Activated naive CD4-positive, alpha-beta T cell treated with anti-CD3 and anti-CD28 coated beads, Interleukin-2, amount 50 U/mL, for 24 hours (primary cell): Measurements from ENCODE around the gene SMCHD1.
"Not testable (repeated sequence)": the region's sequence is repeated elsewhere in the genome, so short reads cannot be mapped to it uniquely, and the experiment has no call there.

Source experiments
- H3K27ac Mint-ChIP-seq: one replicate; pipeline ENCODE4 v1.8.0; 2021; ENCODE audit warnings: mild to moderate bottlenecking, mixed read lengths
- H3K27me3 Mint-ChIP-seq: one replicate; pipeline ENCODE4 v1.8.0; 2021; ENCODE audit warnings: mixed read lengths
- H3K36me3 Mint-ChIP-seq: one replicate; pipeline ENCODE4 v1.8.0; 2021; ENCODE audit warnings: mixed read lengths
- H3K4me1 Mint-ChIP-seq: one replicate; pipeline ENCODE4 v1.8.0; 2021; ENCODE audit warnings: mixed read lengths
- H3K4me3 Mint-ChIP-seq: one replicate; pipeline ENCODE4 v1.8.0; 2021; ENCODE audit warnings: mild to moderate bottlenecking, mixed read lengths
- H3K9me3 Mint-ChIP-seq: one replicate; pipeline ENCODE4 v1.8.0; 2021; ENCODE audit warnings: mixed read lengths

SMCHD1 gene

DNA sequence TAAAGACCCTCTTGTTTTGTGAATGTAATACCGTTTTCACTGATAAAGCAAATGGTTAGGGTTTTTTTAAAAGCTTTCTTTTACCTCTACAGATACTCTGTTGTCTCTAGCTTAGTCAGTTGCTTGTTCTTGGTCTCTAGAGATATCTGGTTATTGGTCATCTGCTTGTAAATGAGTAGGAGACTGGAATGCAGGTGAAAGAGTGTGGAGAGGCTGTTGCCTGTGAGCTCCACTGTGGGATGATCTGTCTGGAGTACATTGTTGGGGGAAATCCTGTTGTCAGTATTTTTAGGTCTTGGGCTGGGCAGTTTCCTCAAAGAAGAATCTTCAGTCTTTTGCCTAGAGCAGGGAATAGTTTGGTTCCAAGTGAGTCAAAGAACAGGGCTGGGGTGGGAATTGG is 67.7 kb downstream of the SMCHD1 start:
- Mint-ChIP-seq H3K36me3 (peaks cover 25% of the 10 kb centered on the region), H3K27me3 (no peaks in the 10 kb centered on the region), H3K4me3 (no peak overlapping the region), H3K9me3 (no peaks in the 10 kb centered on the region), H3K4me1 (peaks cover 52% of the 10 kb centered on the region), H3K27ac (peak overlapping the region; percentile 52)

DNA sequence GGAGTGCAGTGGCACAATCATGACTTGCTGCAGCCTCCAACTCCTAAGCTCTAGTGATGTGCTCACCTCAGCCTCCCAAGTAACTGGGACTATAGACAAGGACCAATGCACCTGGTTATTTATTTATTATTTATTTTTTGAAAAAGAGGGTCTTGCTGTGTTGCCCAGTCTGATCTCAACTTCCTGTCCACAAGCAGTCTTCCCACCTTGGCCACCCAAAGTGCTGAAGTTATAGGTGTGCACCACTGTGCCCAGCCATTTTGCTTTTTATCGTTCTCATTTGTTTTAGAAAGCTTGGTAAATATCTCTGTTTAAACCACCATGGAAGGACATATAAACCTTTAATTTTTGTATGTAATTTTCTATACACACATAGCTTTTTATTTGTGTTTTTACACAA is 74.2 kb downstream of the SMCHD1 start:
- Mint-ChIP-seq H3K27ac (no peak overlapping the region), H3K36me3 (peaks cover 33% of the 10 kb centered on the region), H3K4me3 (no peak overlapping the region), H3K4me1 (peaks cover 21% of the 10 kb centered on the region), H3K9me3 (no peaks in the 10 kb centered on the region), H3K27me3 (no peaks in the 10 kb centered on the region)

GRCh38 chr18:2736823-2737222 is 81.3 kb downstream of the SMCHD1 start:
- Mint-ChIP-seq H3K9me3 (no peaks in the 10 kb centered on the region), H3K4me3 (no peak overlapping the region), H3K27me3 (no peaks in the 10 kb centered on the region), H3K36me3 (peaks cover 64% of the 10 kb centered on the region), H3K4me1 (peaks cover 19% of the 10 kb centered on the region), H3K27ac (no peak overlapping the region)

DNA sequence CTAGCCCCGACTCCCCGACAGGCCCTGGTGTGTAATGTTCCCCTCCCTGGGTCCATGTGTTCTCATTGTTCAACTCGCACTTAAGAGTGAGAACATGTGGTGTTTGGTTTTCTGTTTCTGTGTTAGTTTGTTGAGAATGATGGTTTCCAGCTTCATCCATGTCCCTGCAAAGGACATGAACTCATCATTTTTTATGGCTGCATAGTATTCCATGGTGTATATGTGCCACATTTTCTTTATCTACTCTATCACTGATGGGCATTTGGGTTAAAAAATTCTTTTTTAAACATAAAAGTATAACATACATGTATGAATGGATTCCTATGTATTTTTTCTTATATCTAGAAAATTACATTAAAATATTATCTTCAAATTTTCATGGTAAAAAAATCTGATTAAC is 84.6 kb downstream of the SMCHD1 start:
- not testable (repeated sequence) for H3K27me3 Mint-ChIP-seq, H3K4me3 Mint-ChIP-seq, H3K9me3 Mint-ChIP-seq
- Mint-ChIP-seq H3K36me3 (peaks cover 60% of the 10 kb centered on the region), H3K4me1 (peaks cover 24% of the 10 kb centered on the region), H3K27ac (peak overlapping the region; percentile 66)

DNA sequence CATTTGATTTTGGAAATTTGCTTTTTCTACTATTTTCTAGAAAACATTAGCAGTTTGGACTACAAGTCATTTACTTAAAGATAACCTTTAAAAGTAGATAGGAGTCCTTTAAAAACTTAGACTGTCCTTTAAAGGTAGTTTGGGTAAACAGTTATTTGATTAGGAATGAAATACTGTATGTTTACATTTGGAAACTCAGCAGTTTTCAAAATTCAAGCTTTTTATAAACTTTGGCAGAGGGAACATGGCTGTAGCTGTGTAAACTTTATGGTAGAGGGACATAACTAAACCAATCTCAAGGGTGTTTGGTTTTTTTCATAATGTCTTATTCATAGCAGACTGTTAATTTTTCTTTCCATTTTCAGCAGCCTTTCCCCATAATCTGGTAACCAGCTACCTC is 90.7 kb downstream of the SMCHD1 start:
- peaks cover 36% of the 10 kb centered on the region for H3K36me3 Mint-ChIP-seq
- H3K4me1 Mint-ChIP-seq, result peaks cover 28% of the 10 kb centered on the region
- H3K4me3 Mint-ChIP-seq, result no peak overlapping the region
- H3K27me3 Mint-ChIP-seq, result no peaks in the 10 kb centered on the region
- peak overlapping the region; percentile 59 for H3K27ac Mint-ChIP-seq
- no peaks in the 10 kb centered on the region for H3K9me3 Mint-ChIP-seq

DNA sequence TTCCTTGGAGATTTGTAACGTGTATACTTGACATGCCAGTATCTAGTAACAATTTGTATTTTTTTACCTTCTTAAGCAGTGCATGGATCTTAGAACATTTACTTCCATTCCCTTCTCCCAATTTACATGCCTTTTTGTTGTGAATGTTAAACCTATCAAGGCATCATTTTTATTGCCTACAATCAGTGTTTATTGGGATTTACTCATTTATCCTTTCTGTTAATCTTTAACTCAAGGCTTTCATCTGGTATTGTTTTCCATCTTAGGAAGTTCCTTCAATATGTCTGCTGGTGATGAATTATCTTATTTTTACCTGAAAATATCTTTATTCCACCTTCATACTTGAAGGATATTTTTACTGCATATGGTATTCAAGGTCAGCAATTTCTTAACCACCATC is 102.8 kb downstream of the SMCHD1 start:
- H3K36me3 Mint-ChIP-seq, result peaks cover 6% of the 10 kb centered on the region
- H3K4me3 Mint-ChIP-seq, result no peak overlapping the region
- peak overlapping the region; percentile 88 for H3K27ac Mint-ChIP-seq
- H3K9me3 Mint-ChIP-seq, result no peaks in the 10 kb centered on the region
- H3K4me1 Mint-ChIP-seq, result peaks cover 35% of the 10 kb centered on the region
- no peaks in the 10 kb centered on the region for H3K27me3 Mint-ChIP-seq

GRCh38 chr18:2774669-2775068 is 119.1 kb downstream of the SMCHD1 start:
- no peaks in the 10 kb centered on the region for H3K9me3 Mint-ChIP-seq
- H3K4me3 Mint-ChIP-seq, result no peak overlapping the region
- H3K4me1 Mint-ChIP-seq, result peaks cover 7% of the 10 kb centered on the region
- no peaks in the 10 kb centered on the region for H3K27me3 Mint-ChIP-seq
- H3K36me3 Mint-ChIP-seq, result peaks cover 18% of the 10 kb centered on the region
- no peak overlapping the region for H3K27ac Mint-ChIP-seq

DNA sequence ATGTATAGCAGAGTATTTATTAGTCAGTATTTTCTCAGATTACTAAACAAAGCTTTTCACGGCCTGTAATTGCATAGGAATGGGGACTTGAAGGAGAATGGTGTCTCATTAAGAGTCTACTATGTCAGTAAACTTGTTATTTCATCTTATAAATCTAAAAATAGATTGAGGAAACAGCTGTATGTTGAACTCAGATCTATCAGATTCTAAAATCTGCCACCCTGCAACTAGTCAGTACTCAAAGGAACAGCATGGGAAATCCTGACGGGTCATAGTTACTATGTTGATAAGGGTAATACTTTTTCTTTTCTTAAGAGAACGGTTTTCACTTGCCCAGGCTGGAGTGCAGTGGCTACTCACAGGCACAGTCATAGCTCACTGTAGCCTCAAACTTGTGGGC is 121.1 kb downstream of the SMCHD1 start:
- peaks cover 5% of the 10 kb centered on the region for H3K4me1 Mint-ChIP-seq
- no peaks in the 10 kb centered on the region for H3K27me3 Mint-ChIP-seq
- H3K9me3 Mint-ChIP-seq, result no peaks in the 10 kb centered on the region
- H3K36me3 Mint-ChIP-seq, result peaks cover 12% of the 10 kb centered on the region
- no peak overlapping the region for H3K4me3 Mint-ChIP-seq
- no peak overlapping the region for H3K27ac Mint-ChIP-seq

GRCh38 chr18:2777241-2777640 is 121.7 kb downstream of the SMCHD1 start:
- Mint-ChIP-seq H3K27ac (no peak overlapping the region), H3K36me3 (peaks cover 15% of the 10 kb centered on the region)

GRCh38 chr18:2780750-2781149 is 125.2 kb downstream of the SMCHD1 start:
- H3K27ac Mint-ChIP-seq, result peak overlapping the region; percentile 3
- H3K4me1 Mint-ChIP-seq, result peaks cover 13% of the 10 kb centered on the region
- H3K27me3 Mint-ChIP-seq, result no peaks in the 10 kb centered on the region
- no peak overlapping the region for H3K4me3 Mint-ChIP-seq
- peaks cover 18% of the 10 kb centered on the region for H3K36me3 Mint-ChIP-seq
- no peaks in the 10 kb centered on the region for H3K9me3 Mint-ChIP-seq

More at GRCh38 chr18:2777241-2777640, 121.7 kb downstream of the SMCHD1 start:
- Mint-ChIP-seq H3K9me3 (no peaks in the 10 kb centered on the region), H3K27me3 (no peaks in the 10 kb centered on the region), H3K4me3 (no peak overlapping the region), H3K4me1 (peaks cover 7% of the 10 kb centered on the region)

DNA sequence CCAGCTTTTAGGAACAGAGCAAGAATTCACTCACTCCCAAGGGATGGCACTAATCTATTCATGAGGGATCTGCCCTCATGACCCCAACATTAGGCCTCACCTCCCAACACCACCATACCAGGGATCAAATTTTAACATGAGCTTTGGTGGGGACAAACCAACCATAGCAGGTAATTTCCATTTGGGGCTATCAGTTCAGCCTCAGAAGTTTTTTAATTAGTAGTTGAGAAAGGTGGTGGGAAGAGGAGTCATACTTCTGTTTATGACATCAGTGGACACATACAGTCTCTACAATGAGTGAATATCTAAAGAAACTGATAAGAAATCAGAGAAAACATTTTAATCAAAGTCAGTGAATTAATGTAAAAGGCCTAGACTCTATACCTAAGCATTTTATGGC is 131.7 kb downstream of the SMCHD1 start:
- Mint-ChIP-seq H3K4me3 (no peak overlapping the region), H3K4me1 (peaks cover 10% of the 10 kb centered on the region), H3K9me3 (no peaks in the 10 kb centered on the region), H3K36me3 (peaks cover 20% of the 10 kb centered on the region), H3K27me3 (no peaks in the 10 kb centered on the region), H3K27ac (peak overlapping the region; percentile 19)

DNA sequence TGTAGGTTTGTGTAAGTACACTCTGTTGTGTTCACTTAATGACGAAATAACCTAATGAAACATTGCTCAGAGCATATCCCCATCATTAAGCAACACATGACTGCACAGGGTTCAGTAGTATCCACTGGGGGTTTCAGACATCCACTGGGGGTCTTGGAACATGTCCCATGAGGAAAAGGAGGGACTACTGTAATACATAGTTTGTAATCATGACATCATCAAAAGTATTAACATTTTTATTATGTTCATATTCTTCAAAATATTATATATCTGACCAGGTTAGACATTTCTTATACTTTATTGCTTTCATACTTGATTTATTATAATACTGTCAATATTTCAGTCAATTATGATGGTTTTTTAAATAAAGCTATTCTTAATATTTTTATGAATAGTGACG is 136.9 kb downstream of the SMCHD1 start:
- Mint-ChIP-seq H3K4me1 (peaks cover 11% of the 10 kb centered on the region), H3K27me3 (no peaks in the 10 kb centered on the region), H3K4me3 (no peak overlapping the region), H3K27ac (no peak overlapping the region), H3K36me3 (peaks cover 20% of the 10 kb centered on the region), H3K9me3 (no peaks in the 10 kb centered on the region)

DNA sequence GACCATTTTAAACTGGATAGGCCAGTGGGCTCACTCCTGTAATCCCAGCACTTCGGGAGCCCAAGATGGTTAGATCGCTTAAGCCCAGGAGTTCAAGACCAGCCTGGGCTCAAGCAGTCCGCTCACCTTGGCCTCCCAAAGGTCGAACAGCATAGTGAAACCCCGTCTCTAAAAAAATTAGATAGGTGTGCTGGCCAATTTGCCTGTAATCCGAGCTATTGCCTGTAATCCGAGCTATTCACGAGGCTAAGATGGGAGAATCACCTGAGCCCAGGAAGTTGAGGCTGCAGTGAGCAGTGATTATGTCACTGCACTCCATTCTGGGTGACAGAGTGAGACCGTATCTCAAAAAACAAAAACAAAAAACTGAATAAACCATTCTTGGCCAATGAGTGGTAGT is 138.6 kb downstream of the SMCHD1 start:
- Mint-ChIP-seq H3K4me3 (no peak overlapping the region), H3K27ac (no peak overlapping the region), H3K4me1 (peaks cover 19% of the 10 kb centered on the region), H3K9me3 (no peaks in the 10 kb centered on the region), H3K27me3 (no peaks in the 10 kb centered on the region), H3K36me3 (peaks cover 21% of the 10 kb centered on the region)

DNA sequence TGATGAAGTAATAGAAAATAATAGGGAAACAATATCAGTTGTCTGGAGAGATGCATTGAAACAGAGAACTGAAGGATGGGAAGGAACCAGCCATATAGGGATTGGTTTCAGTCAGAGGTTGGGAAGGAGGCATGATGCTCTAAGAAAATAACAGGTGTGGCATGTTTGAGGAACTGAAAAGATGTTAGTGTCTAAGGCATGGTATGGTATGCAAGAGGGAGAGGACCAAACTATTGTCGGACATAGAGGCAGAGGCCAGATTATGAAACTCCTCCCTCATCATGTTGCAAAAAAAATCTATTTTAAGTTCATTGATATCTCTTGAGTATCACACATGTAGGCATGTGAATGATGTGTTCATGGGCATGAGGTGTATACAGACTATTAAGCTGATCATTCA is 142.4 kb downstream of the SMCHD1 start:
- Mint-ChIP-seq H3K27ac (no peak overlapping the region), H3K9me3 (no peaks in the 10 kb centered on the region), H3K36me3 (peaks cover 35% of the 10 kb centered on the region), H3K4me1 (peaks cover 22% of the 10 kb centered on the region), H3K27me3 (no peaks in the 10 kb centered on the region), H3K4me3 (no peak overlapping the region)

- Mint-ChIP-seq H3K4me1 (peaks cover 22% of the 10 kb centered on the region), H3K27me3 (no peaks in the 10 kb centered on the region), H3K9me3 (no peaks in the 10 kb centered on the region), H3K27ac (peak overlapping the region; percentile 31), H3K36me3 (peaks cover 39% of the 10 kb centered on the region), H3K4me3 (no peak overlapping the region)
Measured at GRCh38 chr18:2799369-2799768, 143.8 kb downstream of the SMCHD1 start.

DNA sequence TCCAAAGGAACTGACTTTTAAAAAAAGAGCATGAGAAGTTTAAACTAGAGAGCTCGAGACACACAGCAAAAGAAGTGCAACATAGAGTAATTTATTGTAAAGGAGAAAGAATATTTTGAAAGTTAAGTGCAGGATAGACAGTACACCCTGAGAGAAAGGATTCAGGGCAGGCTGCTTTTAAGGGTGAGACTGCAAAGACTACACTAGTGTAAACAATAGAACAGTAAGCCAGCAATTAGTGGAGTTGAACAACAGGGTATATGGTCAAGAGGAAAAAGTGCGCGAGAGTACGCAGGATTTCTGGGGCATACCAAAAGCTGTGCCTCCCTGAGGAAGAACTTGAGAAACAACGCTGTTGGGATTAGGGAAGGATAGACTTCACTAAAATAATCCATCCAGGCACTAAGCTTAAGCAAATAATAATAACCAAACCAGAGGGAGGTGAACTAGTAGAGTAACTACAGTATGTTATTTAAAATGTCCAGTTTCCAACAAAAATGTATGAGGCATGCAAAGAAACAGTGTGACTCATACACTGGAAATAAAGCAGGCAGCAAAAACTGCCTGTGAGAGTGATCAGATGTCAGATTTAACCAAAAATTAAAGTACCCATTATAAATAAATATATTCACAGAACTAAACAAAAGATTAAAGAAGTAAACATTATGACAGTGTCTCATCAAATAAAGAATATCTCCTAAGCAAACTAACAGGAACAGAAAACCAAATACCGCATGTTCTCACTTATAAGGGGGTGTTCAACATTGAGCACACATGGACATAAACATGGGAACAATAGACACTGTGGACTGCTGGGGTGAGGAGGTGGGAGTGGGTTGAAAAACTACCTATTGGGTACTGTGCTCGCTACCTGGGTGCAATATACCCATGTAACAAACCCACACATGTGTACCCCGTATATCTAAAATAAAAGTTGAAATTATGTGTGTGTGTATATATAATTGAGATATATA is 150.7 kb downstream of the SMCHD1 start:
- Mint-ChIP-seq H3K4me3 (no peak overlapping the region), H3K36me3 (peaks cover 20% of the 10 kb centered on the region), H3K9me3 (peaks cover 11% of the 10 kb centered on the region), H3K27ac (peak overlapping the region; percentile 53), H3K4me1 (no peaks in the 10 kb centered on the region), H3K27me3 (no peaks in the 10 kb centered on the region)
